Pons (tissue), 1 donor: Measurements from ENCODE around the gene PARK7.

Experiments used
- DNase-seq: peaks from one replicate; pipeline ENCODE4 v3.0.0-alpha.2; 2016; ENCODE audit warnings: low spot score

The PARK7 gene

GRCh38 chr1:7984811-7985210 lies 23.3 kb downstream of the PARK7 start:
- DNase-seq: no peak

DNA sequence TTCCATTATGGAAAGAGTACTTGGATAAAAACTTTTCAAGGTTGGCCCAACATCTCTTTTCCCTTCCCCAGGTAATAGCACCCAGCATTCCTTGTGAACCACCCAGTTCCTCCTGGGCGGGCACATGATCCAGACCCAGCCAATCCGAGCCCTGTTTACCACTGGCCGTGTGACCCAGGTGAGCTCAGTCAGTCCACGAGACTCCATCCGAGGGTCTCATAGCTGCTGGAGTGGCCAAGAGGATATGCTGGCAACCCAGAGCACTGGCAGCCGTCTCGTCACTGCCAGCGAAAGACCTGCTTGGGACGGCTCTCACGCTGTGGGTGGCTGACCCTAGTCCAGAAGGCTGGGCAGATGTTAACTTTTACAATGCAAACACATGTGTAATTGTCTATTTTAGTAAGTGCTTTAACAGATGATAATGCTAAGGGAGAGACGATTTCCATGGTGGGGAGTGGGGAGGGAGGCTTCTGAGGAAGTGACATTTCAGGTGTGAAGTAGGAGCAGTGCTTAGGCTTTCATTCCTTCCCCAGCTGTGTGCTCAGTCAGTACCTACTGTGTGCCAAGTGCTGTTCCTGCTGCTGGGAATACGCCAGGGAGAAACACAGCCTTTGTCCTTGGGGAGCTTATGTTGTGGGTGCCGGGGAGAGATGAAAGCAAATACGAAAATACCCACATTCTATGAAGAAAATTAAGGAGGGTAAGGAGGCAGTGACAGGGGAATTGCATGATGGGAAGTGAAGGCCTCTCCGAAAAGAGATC lies 24.5 kb downstream of the PARK7 start:
- no peak for DNase-seq

- DNase-seq: no peak
Observed at GRCh38 chr1:7987528-7987927, 26.0 kb downstream of the PARK7 start.

DNA sequence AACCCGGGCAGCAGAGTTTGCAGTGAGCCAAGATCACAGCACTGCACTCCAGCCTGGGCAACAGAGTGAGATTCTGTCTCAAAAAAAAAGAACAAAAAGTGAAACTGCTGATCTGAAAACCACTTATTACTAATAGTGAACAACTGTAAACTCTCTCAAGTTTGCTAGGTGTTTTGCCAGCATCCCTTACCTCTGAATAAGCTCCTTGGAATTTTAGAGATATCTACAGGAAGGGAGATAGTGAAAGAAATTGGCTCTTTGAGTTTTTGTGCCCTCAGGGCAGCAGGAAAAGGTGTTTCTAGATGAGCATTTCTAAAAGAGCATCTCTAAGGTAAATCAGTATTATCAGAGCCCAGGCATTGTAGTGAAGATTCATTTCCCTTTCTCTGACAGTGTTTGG lies 27.1 kb downstream of the PARK7 start:
- DNase-seq: no peak

- no peak for DNase-seq
Observed at GRCh38 chr1:7989762-7990428, 28.4 kb downstream of the PARK7 start.

GRCh38 chr1:7991504-7992440 lies 30.3 kb downstream of the PARK7 start:
- DNase-seq: no peak

DNA sequence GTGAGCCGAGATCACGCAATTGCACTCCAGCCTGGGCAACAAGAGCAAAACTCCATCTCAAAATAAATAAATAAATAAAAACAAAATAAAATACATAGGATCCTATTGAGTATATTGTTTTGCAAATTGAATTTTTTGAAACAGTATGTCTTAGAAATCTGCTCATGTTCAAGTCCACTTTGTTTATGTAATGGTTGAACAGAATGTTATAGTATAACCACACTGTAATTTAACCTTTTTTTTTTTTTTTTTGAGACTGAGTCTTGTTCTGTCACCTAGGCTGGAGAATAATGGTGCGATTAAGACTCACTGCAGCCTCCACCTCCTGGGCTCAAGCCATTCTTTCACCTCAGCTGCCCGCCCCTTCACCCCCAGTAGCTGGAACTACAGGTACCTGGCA lies 31.4 kb downstream of the PARK7 start:
- DNase-seq: no peak

GRCh38 chr1:7993593-7994479 lies 32.3 kb downstream of the PARK7 start:
- DNase-seq: no peak

GRCh38 chr1:7994827-7995226 lies 33.3 kb downstream of the PARK7 start:
- DNase-seq: no peak

- no peak for DNase-seq
Observed at GRCh38 chr1:7995437-7995836, 33.9 kb downstream of the PARK7 start.

DNA sequence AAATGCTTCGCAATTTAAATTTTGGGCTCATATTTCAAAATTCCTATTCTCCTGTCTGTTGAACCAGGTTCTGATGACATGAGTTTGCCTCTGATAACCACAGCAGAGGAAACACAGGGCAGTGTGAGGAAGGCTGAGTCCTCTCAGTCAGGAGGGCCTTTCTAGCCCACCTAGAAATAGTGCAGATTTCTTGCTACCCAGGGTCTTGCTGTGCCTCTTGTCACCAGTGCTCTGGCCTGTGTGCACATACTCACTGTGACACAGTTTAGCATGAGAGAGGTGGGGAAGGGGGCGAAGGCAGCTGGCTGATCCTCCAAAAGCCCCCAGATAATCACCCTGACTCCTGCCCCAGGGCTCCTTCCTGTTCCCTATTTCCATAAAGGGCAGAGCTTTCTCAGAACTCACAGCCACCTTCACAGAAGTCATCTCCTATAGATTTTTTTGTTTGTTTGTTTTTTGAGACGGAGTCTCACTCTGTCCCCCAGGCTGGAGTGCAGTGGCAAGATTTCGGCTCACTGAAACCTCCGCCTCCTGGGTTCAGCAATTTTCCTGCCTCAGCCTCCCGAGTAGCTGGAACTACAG lies 40.9 kb downstream of the PARK7 start:
- no peak for DNase-seq

DNA sequence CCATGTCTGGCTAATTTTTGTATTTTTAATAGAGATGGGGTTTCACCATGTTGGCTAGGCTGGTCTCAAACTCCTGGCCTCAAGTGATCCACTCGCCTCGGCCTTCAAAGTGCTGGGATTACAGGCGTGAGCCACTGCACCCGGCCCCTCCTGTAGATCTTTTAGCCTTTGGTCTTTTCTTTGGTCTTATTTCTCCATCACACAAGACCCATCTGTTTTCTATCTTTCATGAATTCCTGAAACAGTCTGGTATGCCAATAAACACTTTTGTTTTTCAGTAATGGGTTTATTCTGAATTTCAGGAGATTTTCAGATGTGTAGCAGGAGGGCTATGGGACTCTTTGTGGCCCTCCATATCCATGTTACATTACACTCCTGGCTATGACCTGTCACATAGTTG lies 41.4 kb downstream of the PARK7 start:
- DNase-seq: no peak

GRCh38 chr1:8003438-8004112 lies 42.1 kb downstream of the PARK7 start:
- DNase-seq: no peak

GRCh38 chr1:8004113-8004802 lies 42.7 kb downstream of the PARK7 start:
- peak; percentile 90 for DNase-seq

DNA sequence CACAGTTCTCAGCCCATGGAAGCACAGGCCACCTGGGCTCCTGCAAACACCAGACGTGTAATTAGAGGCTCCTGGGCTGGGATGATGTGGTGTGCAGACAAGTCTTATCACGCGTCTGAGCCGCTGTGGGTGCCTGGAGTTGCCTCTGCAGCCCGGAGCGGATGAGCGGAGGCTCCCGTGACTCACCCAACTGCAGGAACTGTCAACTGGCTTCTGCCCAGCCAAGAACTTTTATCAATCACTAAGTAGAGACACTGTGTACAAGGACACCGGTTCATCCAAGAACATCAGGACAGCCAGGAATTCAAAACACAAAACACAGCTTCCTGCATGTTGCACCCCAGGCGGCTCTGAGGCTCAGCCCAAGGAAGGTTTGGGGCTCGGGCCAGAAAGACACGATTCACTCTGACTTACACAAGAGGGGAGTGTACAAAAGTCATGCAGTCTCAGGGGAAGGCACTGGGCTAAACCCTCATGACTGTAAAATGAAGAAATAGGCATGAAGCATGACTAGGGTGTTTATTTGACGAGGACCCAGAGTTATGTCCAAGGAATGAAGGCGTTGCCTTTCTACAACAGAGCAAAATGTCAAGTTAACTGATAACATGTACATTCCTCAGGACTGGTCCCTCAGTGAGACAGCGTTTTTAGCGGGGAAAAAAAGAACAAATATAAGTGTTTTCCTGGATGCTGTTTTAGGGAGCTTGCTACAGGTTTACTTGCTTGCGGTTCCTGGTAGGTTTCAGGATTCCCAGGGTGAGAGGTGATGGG lies 43.5 kb downstream of the PARK7 start:
- DNase-seq: peak; percentile 57

DNA sequence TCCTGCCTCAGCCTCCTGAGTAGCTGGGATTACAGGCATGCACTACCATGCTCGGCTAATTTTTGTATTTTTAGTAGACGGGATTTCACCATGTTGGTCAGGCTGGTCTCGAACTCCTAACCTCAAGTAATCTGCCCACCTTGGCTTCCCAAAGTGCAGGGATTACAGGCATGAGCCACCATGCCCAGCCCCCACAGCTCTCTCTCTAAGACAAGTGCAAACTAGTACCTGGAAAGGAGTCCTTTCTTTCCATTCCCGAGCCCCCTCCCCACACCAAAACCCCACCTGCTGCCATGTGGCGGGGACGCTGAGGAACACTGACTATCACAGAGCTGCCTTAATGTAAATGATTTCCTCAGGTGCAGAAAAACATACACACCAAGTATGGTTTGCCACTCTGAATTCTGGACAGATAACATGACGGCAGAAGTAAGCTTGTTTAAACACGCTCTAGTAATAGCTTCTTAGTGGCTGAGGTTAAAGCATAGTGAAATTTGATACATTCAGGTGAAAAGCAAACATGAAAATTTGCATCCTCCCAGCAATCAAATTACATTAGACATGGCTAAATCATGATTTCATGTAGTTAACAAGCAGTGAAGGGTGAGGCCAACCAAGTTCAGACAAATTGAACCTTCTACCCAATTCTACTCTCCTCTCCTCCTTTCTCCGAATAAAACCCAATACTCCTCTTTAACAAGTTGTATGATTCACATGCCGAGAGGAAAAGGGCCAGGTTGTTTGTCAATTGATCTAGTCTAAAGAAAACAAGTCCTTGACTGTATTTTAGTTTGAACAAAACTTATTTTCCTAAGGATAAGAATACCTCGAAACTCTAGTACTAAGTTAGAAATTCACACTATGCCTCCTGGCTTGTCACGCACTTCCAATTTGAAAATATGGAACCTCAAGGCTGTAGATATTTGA lies 44.8 kb downstream of the PARK7 start:
- DNase-seq: no peak

DNA sequence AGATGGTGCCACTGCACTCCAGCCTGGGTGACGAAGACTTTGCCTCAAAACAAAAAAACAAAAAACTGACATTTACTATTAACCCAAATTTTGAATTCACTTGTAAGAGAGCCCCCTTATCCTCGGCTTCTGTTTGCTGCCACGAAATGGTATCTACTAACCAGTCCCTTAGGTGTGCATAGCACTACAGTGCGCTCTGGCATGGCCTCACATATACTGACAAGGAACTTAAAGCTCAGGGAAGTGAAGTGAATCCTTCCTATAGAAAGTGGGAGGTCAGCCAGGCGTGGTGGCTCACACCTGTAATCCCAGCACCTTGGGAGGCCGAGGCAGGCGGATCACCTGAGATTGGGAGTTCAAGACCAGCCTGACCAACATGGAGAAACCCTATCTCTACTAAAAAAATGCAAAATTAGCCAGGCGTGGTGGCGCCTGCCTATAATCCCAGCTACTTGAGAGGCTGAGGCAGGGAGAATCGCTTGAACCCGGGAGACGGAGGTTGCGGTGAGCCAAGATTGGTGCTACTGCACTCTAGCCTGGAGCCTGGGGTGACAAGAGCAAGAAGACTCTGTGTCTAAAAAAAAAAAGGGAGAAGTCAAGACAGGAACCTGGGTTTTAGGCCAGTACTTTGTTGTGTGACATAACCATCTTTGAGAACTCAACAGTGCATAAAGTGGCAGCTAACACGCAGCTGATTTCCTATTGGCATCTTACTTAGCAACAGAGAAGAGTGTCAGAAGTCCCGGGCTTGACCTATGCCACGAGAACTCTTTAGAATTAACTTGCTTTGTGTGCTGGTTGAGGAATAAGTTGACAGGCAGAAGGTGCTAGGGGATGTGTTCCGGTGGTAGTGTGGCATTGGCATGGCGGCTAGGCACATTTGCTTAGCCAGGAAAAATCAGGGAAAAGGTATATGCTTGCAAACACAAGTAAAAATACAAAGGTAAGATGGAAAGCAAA lies 47.8 kb downstream of the PARK7 start:
- no peak for DNase-seq
